C1 segment of cervical spinal cord (tissue), 14 donors: ENCODE results near the gene TATDN2.
A peak's percentile ranks its signal among the peaks of the same experiment; 100 is the strongest.

Source experiments
- DNase-seq, 14 donors: peaks; one replicate each; lab custom pipeline; 2025; lab: John Stamatoyannopoulos, UW

The TATDN2 gene

GRCh38 chr3:10248184-10248983 is at the start of gene TATDN2:
TSS of gene TATDN2 (plus strand) at chr3:10248459. CDS start at chr3:10249201, 742 bp downstream.
- peak in 13 of 14 donors; percentile 37 to 91 (median 82) for DNase-seq

DNA sequence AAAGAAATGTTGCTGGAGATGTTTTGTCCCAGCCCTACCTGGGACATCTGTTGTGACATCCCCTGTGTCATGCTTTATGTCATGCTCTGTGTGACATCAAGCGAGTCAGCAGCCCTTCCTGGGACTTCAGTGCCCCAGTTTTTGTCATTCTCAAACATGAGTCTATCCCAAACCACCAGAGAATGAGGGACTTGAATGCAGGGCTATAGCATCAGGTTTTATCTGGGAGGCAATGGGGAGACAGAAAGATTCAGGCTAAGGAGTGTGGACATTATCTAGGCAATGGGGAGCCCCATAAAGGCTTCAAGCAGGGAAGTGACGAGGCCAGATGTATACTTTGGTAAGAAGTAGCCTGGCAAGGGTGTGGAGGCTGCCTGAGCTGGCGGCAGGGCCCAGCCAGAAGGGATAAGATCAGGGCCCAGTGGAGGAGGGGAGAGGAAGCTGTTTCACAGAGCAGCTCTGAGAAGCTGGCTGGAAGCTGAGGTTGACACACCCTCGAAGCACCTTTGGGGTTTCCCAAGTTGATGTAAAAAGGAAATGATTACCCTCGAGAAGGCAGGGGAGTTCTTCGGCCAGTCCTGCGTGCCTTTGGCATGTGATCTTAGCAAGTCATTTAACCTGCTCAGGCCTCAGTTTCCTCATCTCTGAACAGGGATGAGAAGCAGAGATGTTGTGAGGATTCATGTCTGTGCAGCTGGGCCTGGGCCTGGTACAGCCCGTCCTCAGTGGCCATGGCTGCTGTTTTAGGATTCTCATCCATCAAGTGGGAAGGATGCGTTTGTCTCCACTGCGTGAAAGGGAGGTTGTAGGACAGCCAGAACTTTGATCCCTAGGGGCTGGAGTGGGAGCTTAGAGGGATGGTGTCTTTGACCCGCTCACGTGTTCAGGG is 49.3 kb upstream of the TATDN2 start:
- no peak for DNase-seq

DNA sequence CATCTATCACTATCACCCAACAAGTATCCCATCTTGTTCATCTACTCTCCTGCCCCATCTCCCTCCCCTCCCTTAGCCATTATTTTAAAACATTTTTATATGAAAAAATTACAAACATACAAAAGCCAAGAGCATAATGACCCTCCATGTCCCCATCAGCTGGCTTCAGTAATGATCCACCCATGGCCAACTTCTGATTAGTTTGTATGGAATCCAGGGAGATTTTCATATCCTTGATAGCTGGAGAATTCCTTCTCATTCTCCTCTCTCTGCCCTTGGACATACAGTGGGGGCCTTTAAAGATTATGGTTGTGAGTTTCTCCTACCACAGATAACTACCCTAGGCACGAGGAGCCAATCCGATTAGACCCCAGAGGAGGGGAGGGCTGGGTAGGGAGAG is 43.3 kb upstream of the TATDN2 start:
- no peak for DNase-seq

DNA sequence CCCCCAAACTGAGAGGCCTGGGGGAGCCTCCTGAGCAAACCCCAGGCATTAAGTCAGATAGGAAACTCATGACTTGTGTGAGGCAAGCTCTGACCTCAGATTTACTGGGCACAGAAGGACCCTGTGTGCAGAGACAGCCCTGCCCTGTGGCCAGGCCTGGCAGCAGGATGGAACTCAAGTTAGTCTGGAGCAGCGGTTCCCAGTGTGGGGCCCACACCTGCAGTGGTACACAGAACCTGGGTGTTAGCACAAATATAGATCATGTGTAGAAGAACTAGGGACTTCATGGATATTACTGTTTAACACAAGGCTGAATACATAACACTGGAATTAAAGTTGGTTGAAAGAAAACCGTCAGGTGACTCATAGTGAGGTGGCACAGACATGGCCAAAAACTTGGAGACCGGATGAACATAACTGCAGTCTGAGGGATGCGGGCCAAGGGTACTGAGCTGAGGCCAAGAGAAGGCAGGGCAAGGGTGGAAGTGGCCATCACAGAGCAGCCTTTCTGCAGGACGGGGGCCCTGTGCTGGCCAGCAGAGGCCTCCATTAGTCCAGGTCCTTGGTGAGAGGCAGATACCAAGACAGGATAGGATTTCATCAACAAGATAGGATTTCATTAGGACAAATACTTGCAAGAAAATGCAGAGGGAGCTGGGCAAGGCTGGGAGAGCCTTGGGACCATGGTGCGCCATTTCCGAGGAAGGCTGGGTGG is 42.7 kb upstream of the TATDN2 start:
- peak in 3 of 14 donors; percentile 30 to 51 (median 36) for DNase-seq

- DNase-seq = peak in 1 of 14 donors; percentile 39
Observed at GRCh38 chr3:10206166-10206511, 42.1 kb upstream of the TATDN2 start.

DNA sequence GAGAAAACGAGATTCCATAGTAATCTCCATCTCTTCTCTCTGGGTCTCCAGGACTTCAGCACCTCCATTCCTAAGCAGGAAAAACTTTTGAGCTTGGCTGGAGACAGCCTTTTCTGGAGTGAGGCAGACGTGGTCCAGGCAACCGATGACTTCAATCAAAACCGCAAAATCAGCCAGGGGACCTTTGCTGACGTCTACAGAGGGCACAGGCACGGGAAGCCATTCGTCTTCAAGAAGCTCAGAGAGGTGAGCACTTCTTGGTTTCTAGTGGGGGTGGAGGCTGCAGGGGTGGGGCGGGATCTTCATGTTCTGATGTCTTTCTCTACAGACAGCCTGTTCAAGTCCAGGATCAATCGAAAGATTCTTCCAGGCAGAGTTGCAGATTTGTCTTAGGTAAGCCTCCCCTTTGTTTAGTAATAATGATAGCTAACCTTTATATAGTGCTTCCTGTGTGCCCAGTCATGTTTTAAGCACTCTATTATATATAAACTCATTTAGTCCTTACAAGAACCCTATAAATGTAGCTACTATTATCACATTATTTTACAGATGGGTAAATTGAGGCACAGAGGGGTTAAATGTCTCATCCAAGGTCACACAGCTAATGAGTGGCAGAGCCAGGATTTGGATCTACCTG is 35.0 kb upstream of the TATDN2 start:
- DNase-seq = no peak

DNA sequence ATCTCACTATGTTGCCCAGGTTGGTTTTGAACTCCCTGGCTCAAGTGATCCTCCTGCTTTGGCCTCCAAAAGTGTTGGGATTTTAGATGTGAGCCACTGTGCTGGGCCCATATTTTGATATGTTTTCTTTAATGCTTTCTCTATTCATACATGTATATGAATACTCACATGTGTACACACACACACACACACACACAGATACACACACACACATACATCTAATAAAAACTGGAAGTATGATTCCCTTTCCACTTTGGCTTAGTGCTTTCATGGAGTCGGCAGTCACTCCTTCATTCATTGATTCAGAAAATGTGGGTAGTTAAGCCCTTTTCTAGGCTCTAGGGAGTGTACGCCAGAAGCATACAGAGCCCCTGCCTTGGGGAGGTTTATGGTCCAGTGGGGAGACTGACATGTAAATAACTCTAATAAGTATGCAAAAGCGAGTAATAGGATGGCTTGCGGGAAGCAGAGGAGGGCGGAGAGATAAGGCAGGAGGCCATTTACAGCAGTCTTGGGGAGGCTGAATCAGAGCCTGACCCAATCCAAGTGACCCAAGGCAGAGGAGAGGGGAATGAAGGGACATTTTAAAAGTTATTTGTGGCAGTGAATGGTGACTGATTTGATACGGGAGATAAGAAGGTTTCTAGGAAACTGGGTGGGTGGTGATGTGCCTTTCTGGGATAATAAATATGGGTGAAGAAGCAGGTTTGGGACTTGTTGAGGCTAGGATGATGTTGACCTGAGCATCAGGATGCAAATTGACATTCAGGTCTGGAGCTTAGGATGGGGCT is 32.5 kb upstream of the TATDN2 start:
- no peak for DNase-seq

- DNase-seq = no peak
Observed at GRCh38 chr3:10217359-10217758, 30.9 kb upstream of the TATDN2 start.

DNA sequence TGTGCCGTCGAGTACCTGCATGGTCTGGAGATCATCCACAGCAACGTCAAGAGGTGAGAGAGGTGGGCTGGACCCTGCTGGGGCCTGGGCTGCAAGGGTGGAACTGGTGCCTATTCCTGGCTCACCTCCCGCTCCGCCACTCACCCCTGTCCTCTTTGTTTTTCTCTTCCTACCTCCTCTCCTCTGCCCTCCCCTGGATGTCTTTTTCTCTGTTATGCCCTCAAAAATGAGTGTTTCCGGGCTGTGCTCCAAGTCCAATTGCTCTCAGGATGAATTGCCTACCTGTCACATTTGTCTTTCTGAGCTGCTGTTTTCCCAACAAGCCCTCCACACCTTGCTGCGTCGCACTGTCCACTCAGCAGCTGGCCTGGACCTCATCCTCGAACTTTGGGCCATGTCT is 28.5 kb upstream of the TATDN2 start:
- no peak for DNase-seq

GRCh38 chr3:10223676-10224639 is 24.3 kb upstream of the TATDN2 start:
- DNase-seq = no peak

- DNase-seq = peak in 13 of 14 donors; percentile 4 to 78 (median 67)
Observed at GRCh38 chr3:10224794-10225665, 23.2 kb upstream of the TATDN2 start.

- DNase-seq = no peak
Observed at GRCh38 chr3:10226293-10226692, 22.0 kb upstream of the TATDN2 start.

GRCh38 chr3:10228248-10228950 is 19.9 kb upstream of the TATDN2 start:
- DNase-seq = no peak

DNA sequence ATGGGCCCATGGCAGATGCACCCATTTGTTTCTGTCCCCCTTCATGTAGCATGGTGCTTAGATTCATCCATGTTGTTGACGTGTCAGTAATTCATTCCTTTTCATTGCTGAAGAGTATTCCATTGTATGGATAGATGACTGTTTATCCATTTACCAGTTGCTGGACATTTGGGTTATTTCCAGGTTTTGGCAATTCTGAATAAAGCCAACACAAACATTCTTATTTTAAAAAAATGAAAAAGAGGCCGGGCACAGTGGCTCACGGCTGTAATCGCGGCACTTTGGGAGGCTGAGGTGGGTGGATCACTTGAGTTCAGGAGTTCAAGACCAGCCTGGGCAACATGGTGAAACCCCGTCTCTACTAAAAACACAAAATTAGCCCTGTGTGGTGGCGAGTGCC is 18.7 kb upstream of the TATDN2 start:
- no peak for DNase-seq

GRCh38 chr3:10232137-10232536 is 16.1 kb upstream of the TATDN2 start:
- DNase-seq = no peak

DNA sequence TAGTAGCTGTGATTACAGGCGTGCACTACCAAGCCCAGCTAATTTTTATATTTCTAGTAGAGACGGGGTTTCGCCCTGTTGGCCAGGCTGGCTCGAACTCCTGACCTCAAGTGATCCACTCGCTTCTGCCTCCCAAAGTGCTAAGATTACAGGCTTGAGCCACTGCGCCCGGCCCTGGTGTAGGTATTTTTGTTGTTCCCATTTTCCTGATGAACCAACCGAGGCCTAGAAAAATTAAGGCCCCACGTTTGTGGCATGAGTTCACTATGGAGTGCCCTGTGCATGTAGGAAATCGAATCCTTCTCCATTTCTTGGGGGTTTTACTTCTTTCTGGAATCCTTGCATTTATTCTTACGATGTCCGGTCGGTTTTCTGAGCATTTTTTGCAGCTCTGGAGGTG is 14.3 kb upstream of the TATDN2 start:
- DNase-seq = no peak

DNA sequence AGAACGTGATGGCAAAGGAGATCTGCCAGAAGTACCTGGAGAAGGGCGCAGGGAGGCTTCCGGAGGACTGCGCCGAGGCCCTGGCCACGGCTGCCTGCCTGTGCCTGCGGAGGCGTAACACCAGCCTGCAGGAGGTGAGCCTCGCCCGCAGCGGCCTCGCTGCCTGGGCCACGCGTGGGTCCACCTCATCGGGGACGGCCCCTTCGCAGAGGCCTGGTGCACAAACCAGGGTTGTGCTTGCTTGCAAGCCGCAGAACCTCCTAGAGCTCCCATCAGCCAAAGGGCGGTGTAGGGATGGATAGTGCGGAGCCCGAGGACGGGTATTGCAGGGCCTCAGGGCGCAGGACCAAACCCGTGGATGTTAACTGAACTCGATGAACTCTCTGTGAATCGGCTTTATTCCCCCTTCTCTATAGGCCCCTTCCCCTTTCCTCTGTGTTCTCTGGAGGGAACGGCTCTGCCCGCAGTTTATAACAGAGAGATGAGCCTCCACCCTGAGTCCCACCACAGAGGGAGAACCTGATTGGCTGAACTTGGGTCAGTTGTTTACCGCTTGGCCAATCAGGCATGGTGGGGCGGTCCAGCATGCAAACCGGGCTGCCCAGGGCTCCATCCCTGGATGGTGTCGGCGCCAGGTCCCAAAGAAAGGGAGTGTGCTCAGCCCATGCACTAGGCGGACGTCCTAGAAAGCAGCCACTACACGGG is 13.6 kb upstream of the TATDN2 start:
- no peak for DNase-seq
